ENCODE results near the gene THAP3.

The THAP3 gene

DNA sequence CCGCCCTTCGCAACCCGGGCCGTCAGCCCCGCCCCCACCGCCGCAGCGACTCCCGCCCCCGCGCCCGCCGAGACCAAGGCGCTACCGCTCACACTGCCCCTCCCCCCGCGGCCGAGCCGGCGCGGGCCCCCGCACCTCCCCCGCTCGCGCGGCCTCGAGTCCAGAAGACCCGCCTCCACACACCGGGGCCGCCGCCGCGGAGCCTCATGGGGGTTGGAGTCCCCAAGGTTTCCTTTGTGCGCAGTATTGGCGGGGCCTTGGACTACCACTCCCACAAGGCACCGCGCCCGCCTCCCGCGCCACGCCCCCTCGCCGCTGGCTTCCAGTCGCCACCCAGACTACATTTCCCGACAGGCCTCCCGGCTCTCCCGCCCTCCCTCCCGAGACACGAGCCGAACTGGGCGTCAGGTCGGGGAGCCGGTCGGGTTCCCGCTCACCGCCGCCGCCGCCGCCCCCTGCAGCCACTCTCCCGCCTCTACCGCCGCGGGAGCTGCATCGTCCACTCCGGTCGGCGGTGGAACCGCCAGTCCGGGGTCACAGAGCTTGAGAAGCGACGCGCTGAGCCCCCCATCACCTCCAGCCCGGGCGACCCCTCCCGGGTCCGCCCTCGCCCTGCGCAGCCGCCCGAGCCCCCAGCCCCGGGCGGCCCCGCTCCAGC is 11.2 kb upstream of the THAP3 start, which contains the start of gene PHF13:
TSS of gene PHF13 (plus strand) at position 371 of the 658 bp plus-strand sequence. CDS start 336 bp downstream, outside the sequence.
- DNase-seq: peak; percentile 95 to 98

DNA sequence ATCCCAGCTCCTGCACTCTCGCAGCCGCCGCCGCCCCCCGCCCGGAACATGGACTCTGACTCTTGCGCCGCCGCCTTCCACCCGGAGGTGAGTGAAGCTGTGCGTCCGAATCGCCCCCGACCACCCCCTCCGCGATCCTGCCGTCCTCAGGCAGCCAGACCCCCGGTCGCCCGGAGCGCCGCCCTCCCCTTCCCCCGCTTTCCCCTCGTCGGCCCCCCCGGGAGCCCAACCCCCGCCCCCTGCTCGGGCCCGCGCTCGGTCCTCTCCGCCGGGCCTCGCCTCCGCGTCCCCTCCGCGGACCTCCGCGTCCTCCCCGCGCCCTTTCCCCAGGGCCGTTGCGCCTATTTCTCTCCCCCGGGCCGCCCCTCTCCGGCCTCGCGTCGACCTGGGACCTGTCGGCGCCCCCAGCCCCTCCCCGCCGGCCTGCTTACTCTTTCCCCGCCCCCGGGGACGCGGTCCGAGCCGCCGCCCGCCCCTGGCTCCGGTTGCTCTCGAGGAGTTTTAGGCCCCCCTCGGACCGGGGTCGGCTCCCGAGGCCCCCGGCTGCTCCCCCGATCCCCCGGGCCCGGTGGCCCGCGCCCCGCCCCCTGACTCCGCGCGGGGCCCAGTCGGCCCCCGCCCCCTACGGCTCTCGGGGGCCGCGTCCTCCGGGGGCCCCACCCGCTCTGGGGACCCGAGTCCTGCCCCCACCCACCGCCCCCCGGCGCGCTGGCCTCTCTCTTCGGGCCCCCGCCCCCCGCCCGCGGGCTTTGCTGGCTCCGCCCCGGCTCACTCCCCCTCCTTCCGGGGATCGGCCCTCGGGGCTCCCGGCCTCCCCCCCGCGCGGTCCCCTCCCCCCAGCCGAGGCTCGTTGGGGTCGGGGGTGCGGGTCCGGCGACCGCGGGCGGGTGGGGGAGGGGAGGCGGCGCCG is 10.4 kb upstream of the THAP3 start:
- no peak for DNase-seq

DNA sequence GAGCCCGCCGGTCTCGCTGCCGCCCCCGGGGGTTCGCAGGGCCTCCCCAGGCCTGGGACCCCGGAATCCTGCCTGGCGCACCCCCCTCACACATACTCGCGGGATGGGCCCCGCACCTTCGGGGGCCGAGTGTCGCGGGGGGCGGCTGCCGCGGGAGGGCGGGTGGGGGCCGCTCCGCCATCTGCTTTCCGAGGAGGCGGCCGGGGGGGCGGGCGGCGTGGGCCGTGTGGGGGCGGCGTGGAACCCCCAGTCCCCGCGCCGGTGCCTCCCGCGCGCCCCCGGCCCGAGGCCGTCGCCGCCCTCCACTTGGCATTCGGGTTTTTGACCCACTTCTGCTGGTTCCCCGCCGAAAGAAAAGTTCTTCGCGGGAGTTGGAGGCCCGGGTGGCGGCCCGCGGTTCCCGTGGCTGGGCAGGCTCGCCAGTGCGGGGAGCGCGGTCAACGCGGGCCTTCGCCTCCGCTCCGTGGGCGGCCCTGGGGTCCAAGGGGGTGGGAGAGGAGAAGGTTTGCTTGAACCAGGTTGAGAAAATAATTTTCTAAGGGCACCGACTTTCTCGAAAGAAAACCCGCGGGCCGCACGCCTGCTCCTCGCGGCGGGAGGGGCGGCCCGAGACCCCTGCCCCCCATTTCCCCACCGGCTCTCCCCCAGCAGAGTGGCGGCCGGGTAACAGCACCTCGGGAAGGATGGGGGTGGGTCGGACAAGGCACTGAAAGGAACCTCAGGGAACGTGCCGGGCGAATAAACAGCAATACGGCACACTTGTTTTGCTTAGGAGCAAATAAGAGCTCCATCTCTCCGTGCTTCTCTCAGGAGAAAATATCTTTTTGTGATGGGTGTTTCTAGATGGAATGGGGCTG is 9.5 kb upstream of the THAP3 start:
- no peak for DNase-seq

DNA sequence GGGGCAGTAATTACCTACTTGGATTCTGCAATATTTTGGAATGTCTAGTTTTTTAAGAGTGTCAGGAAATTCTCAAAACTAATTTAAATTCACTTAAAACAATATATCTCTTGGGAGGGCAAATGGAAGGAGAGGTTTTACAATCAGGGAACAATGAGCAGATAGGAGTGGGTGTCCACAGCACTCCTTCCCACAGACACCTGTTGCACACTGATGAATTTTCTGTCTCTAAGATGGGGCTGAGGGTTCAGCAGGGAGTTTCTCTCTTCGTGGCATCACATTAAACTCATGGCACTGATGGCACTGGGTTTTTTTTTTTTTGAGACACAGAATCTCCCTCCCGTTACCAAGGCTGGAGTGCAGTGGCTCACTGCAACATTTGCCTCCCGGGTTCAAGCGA is 5.6 kb upstream of the THAP3 start:
- DNase-seq: no peak

DNA sequence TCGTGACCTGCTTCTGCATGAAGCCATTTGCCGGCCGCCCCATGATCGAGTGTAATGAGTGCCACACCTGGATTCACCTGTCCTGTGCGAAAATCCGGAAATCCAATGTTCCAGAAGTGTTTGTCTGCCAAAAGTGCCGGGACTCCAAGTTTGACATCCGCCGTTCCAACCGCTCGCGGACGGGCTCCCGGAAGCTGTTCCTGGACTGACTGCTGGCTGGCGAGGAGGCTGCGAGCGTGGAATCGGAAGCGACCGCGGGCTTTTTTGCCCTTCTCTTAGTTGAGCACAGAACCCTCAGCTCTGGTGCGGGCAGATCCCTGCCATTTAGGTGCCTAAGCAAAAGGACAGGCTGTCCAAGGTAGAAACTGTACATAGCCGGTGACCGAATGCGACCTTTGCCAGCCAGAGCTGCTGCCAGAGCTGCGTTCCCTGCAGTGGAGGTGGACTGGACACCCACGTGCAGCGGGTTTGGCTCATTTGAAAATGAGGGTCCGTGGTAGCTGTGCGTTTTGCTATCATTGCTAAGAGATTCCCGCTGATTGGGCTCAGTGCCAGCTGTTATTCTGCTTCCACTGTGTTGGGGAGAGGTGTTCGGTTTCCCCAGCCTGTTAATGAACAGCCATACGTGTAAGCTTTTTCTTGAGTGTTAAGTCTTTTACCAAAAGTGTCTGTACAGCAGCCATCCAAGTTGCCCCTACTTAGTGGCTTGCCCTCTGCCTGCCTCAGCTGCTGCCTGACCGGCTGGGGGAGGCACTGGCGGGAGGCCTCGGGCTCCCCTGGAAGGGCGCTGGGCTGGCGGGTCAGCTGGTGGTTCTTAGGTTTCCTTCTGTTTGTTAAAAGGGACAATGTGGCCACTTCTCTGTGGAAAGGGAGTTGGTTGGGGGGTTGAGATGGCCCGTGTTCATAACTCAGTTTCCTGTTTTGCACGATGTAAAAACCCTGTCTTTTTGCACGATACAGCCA is 3.0 kb upstream of the THAP3 start:
- DNase-seq: no peak

DNA sequence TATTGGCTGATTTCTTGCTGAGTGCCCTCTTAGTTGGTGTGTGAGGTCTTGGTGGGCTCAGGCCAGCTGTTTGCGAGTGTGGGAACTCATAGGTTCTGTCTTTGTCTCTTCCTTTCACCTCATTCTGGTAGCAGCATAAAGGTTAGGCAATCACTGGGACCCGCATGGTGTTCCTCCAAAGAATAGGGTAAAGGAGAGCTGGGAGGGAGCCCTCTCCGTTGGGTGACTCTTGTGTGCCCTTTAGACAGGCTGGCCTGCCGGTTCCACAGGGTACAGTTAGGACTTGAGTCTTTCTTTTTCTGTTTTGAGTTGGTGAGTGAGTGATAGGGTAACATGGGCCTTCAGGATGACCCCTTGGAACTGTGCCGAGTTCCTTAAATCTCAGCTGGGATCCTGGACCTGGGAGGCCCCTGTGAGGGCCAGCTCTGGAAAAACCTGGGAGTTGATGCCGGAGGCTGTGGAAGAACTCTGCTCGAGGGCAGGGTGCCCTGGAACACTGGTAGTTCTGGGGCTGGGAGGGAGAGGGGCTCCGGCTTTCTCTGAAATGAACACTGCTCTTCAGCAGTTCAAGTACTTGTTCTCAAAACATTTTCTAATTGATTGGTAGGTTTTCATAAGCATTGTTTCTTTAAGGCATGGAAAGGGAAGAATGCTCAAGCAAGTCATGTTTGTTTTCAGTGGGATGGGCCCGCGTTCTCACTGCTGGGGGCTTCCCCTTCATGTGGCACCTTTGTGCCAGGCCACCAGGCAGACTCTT is 2.1 kb upstream of the THAP3 start:
- DNase-seq: no peak

DNA sequence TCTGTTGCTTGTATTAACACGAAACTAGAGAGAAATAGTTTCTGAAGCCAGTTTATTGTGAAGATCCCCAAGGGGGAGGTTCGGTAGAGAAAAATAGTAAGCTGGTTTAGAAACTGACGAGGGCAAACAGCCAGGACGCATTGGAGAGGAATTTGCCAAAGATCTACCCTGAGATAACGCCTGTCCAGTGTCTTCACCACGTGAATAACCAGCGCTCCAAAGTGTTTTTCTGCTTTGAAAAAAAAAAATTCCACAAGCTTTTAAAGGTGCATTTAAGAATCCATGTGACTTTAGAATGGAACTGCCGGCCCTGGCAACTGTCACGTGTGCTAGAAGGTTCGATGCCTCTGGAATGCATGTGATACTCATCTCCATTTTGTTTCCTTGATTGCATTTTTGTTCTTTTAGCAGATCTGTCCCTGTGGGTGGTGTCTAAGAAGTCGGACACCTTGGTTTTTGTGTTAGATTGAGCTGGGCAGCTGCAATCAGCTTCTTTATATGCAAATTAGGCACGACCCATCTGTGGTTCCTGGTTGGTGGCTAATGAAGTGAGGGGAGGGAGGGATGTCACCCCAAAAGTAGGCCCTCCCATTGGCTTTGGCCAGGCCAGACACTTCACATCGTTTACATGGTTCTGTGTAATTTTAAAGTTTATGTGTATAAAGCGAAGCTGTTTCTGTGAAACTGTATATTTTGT is 1.3 kb upstream of the THAP3 start:
- DNase-seq: no peak

DNA sequence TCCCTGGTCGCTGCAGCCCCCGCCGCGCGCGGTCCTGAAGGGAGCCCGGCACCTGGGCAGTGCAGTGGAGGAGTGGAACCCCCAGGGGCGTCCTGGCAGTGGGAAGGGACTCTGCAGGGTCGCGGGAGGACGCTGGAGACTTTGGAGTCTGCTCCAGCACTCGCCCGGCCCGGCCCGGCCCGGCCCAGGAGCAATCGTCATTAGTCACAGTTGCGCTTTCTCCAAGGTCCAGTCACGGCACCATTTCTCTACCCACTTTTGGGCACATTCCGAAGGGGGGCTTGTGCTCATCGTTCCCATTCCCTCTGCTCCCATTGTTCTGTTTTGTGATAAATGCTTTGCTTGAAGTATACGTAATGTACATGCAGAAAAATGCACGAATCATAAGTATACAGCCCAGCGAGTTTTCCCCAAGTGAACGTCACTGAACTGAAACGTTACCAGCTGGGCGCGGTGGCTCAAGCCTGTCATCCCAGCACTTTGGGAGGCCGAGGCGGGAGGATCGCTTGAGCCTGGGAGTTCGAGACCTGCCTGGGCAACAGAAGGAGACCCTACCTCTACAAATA is 999 bp downstream of the THAP3 start:
- no peak for DNase-seq

DNA sequence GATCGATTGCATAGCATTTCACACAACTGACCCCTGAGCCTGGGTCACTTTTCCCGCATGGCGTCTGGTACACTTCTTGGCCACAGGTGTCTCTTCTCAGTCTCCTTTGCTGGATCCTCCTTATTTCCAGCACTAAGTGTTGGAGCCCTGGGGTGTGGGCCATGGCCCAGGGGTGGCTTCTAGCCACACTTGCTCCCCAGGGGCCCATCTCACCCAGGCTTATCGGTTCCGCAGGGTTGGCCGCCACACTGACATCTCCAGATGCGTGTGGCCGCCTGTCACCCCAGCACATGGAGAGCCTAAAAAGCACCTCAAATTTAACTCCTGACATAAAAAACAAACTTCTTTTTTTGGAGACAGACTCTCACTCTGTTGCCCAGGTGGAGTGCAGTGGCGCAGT is 2.4 kb downstream of the THAP3 start:
- no peak for DNase-seq

DNA sequence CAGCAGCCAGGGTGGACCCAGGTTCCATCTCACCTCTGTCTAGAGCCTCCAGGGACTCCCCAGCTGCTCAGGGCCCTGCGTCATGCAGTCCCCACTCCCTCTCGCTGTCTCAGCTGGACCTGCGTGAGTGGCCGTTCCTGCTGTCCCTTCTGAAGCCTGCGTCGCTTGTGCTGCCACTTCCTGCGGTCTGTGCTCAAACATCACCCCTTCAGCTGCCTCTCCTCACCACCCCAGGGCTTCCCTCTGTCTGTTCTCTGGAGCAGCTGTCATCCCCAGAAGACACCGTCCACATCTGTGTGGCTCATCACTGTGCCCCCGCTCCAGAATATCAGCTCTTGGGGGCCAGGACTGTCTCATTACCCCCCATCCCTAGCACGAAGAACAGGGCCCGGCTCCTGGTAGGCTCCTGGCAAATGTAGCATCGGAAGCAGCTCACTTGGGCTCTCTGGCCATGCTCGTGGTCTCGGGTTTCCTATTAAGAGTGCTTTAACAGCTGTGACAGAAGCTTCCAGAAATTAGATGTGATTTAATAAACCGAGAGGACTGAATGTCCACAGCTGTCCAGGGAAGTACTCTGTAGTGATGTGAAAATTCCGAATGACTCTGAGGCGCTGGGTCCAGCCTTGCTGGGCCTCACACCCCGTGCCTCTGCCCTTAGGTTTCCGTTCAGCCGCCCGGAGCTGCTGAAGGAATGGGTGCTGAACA is 3.3 kb downstream of the THAP3 start:
- no peak for DNase-seq

DNA sequence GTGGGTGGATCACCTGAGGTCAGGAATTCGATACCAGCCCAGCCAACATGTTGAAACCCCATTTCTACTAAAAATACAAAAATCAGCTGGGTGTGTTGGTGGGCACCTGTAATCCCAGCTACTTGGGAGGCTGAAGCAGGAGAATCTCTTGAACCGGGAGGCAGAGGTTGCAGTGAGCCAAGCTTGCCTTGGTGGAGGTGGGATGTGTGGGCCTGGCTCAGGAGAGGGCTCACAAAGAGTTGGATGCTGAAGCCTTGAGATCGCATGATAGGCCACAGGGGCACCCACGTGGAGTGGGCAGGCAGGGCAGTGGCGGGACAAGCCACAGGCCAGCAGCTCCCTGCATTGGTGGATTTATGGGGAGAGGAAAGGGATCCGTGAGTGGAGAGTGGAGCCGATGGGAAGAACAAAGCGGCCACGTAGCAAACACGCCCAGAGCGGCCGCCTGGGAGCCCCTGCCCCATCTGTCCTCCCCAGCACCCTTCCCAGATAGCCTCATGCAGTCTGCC is 4.4 kb downstream of the THAP3 start:
- DNase-seq: no peak

DNA sequence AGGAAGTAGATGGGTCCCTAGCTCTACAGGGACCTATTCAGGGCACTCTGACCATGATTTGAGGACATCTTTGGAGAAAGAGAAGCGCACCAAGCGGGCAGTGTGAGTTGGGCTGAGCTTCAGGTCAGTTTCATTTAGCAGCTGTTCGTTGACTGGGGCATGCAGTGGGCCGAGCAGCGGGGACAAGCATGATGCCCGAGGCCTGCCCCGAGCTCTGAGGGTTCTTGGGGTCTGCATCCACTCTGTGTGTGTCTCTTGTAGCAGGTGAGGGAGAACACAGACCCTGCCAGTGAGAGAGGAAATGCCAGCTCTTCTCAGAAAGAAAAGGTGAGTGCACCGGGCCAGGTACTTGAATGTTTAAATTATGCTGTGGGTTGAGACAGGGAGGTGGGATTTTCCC is 5.4 kb downstream of the THAP3 start:
- DNase-seq: no peak

DNA sequence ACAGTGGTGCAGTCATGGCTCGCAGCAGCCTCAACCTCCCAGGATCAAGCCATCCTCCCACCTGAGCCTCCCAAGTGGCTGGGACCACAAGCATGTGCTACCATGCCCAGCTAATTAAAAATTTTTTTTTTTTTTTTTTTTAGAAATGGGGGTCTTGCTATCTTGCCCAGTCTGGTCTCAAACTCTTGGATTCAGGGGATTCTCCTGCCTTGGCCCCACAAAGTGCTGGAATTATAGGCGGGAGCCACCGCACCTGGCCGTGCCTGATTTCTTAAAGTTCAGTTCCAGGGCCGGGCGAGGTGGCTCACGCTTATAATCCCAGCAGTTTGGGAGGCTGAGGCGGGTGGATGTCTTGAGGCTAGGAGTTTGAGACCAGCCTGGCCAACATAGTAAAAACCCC is 6.4 kb downstream of the THAP3 start:
- DNase-seq: no peak

DNA sequence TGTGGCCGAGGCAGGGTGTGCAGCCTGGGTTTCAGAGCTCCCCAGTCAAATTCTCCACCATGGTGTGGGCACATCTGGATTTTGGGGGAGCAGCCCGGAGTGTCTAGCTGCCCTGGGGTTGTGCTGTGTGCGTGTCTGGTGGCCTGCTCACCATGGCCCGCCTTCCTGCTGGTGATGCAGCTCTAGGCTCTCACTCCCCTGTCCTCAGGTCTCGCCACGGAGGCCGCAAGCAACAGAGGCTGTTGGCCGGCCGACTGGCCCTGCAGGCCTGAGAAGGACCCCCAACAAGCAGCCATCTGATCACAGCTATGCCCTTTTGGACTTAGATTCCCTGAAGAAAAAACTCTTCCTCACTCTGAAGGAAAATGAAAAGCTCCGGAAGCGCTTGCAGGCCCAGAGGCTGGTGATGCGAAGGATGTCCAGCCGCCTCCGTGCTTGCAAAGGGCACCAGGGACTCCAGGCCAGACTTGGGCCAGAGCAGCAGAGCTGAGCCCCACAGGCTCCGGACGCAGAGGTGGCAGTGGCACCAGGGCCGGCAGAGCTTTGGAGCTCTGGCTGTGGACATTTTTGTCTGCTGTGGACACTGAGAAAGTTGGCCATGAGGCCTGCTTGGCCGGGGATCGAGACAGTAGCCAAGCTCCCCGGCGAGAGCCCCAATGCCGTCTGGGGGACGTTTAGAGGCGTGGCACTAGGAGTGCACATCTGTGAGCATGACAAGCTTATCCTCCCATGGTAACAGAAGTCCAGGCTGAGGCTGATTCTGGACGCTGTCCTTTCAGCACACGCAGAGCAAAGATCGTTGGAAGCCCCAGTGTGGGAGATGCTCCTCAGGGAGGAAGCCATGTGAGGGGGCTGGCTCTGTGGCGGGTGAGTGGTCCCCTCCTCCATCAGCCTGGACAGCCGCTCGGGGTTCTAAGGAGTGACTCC is 8.2 kb downstream of the THAP3 start:
- no peak for DNase-seq

DNA sequence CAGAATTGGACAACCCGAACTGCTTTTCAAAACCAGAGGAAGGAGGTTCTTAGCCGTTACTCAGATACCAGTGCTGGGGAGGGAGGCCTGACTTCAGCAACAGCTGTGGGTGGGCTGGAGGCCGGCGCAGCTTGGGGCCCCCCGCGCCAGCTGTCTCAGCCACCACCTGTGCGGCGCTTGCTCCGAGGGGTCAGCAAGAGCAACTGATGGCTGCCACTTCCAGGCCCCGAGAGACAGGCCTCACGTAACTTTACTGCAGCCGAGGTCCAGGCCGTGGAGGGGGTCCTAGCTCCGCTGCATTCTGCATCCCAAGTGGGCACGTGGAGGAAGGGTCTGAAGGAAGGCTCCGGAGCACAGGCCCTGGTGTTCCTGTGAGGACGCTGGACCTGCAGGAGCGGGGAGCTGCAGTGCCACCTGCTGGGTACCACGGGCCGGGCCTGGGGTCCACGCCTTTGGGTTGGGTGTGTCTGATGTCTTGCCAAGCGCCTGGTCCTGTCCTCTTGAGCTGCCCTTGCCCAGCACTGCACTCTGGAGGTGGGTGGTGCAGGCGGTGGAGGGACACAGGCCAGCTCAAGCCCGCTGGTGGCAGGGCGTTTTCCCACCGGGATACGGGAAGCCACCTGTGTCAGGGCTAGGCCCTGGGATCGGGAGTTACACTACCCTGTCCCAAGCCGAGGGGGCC is 9.8 kb downstream of the THAP3 start:
- no peak for DNase-seq

DNA sequence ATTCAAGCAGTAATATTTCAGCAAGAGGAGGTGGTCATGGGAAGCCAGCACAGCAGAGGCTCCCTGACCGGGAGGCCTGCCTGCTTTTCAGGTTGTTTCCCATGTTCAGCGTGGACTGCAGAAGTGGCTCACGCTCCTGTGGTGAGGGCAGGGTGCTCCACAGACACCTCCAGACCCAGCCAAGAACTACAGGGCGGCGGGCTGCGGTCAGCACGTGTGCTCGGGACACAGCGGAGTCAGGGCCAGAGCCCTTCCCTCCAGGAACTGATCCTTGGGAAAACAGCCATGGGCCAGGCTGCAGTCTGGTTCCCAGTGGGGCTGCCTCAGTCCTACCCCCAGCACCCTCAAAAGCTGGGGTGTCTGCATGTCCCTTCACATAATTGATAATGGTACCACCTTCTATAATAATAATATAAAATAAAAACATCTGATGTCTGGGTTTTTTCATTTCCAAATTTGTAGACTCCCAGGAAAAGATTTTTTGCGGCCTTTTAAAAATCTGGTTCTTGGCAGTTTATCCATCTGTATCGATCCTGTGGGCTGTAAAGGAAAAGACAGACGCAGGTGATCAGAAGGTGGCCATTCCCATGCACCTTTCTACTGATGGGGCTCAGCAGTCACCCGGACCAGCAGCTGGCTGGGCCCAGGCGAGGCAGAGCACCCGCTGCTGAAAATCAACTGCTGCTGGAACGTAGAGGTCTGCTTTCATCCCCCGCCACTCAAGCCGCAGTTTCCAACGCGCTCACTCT is 10.7 kb downstream of the THAP3 start:
- DNase-seq: no peak

Measured in NCI-H187 (cell line).